Measurements from ENCODE around the gene CCDC174.

The CCDC174 gene

GRCh38 chr3:14698601-14699244 lies 47.2 kb downstream of the CCDC174 start:
- in situ Hi-C loops (cut with MboI; ENCODE audit: low sequenced_read_pairs), result loop anchor here (25.0 kb wide), 1 partner anchor 214 kb away; no protein-coding TSS in a partner anchor

GRCh38 chr3:14699643-14700042 lies 48.1 kb downstream of the CCDC174 start:
- in situ Hi-C loops (cut with MboI; ENCODE audit: low sequenced_read_pairs), result loop anchor here (25.0 kb wide), 1 partner anchor 213 kb away; no protein-coding TSS in a partner anchor

- in situ Hi-C loops (cut with MboI; ENCODE audit: low sequenced_read_pairs), result no loop called here
Measured at GRCh38 chr3:14700891-14701290, 49.3 kb downstream of the CCDC174 start.

- in situ Hi-C loops (cut with MboI; ENCODE audit: low sequenced_read_pairs), result no loop called here
Measured at GRCh38 chr3:14701676-14702075, 50.1 kb downstream of the CCDC174 start.

DNA sequence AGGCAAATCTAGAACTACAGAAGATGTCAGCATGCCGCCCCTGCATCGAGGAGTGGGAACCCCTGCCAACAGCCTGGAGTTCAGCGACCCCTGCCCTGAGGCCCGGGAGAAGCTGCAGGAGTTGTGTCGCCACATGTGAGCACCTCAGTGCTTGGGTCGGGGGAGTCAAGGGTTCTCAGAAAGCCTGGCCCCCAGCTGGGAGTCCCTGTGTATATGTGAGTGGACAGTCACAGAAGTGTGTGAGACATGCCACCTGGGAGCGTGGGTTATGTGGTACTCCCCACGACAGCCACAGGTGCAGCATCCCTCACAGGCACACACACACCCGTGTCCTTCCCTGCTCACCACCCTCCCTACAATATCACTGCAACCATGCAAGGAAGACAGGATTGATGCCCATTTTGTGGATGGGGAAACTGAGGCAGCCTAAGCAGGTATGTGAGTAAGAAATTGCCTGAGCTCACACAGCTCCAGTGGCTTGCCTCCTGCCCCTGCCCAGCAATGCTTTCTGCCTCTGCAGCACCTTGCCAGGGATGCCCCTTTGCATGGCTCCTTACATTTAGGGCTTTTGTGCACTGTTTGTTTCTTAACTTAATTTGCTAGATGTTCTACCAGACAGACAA lies 51.7 kb downstream of the CCDC174 start:
- in situ Hi-C loops (cut with MboI; ENCODE audit: low sequenced_read_pairs), result no loop called here

DNA sequence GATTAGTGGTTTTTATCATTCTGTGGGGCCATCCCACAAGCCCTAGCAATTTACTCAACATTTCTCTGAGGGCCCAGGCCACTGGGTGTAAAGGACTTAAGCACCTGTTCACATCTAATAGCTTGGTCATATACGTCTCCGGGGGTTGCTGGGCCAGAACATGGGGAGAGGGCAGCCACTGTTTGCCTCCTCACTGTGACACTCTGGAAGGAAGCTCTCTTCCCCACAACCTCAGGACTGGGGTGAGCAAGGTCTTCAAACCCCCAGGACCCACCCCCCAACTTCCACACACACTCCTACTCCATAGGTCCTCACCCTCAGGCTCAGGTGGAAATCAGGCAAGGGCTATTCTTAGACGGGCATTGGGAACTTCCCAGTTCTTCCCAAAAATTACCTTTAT lies 52.2 kb downstream of the CCDC174 start:
- in situ Hi-C loops (cut with MboI; ENCODE audit: low sequenced_read_pairs), result no loop called here

GRCh38 chr3:14706096-14706495 lies 54.5 kb downstream of the CCDC174 start:
- in situ Hi-C loops (cut with MboI; ENCODE audit: low sequenced_read_pairs), result no loop called here

GRCh38 chr3:14716591-14716990 lies 65.0 kb downstream of the CCDC174 start:
- in situ Hi-C loops (cut with MboI; ENCODE audit: low sequenced_read_pairs), result no loop called here

- in situ Hi-C loops (cut with MboI; ENCODE audit: low sequenced_read_pairs), result no loop called here
Measured at GRCh38 chr3:14717307-14717706, 65.7 kb downstream of the CCDC174 start.

GRCh38 chr3:14718539-14718938 lies 67.0 kb downstream of the CCDC174 start:
- in situ Hi-C loops (cut with MboI; ENCODE audit: low sequenced_read_pairs), result no loop called here

GRCh38 chr3:14719006-14719405 lies 67.4 kb downstream of the CCDC174 start:
- in situ Hi-C loops (cut with MboI; ENCODE audit: low sequenced_read_pairs), result no loop called here

- in situ Hi-C loops (cut with MboI; ENCODE audit: low sequenced_read_pairs), result no loop called here
Measured at GRCh38 chr3:14721126-14721864, 69.7 kb downstream of the CCDC174 start.

Measured in HL-60/S4 treated with phorbol 12-myristate 13-acetate at 8.2 ng/mL for 4 days and 3 days (cell line).